Measurements from ENCODE around the gene C17orf50.

DNA sequence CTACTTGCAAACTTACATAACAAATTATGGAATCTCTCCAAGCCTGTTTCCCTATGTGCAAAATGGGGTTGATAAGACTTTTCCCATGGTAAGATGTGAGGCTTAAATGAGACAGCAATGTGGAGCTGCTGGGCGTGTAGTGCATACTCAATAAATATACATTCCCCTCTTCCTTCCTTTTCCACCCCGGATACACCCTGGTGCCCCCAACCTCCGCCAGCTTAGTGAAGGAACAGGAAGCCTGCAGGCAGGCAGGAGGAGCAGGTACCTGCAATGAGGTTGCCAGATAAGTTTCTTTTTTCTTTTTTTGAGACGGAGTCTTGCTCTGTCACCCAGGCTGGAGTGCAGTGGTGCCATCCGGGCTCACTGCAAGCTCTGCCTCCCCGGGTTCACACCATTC is 14.9 kb downstream of the C17orf50 start:
- TF ChIP-seq POLR2A (IDR thresholded peaks at IDR 0.05; ENCODE audit: low read depth, low read length) (no peak), POLR2AphosphoS5 (IDR thresholded peaks at IDR 0.05; ENCODE audit: low read depth, low read length) (no peak)
